Jurkat, Clone E6-1 (cell line): Measurements from ENCODE around the gene C19orf44.
"Not testable (repeated sequence)": the region's sequence is repeated elsewhere in the genome, so short reads cannot be mapped to it uniquely, and the experiment has no call there.

Experiments
- DNase-seq: peaks from one replicate; pipeline ENCODE4 v3.0.0-alpha.2; 2011; ENCODE audit warnings: low read depth, low spot score
- H3K4me3 ChIP-seq: 2 replicates; pipeline ENCODE4 v1.5.1; 2011; ENCODE audit warnings: mild to moderate bottlenecking, low read length, control low read depth, moderate library complexity

Gene C19orf44

DNA sequence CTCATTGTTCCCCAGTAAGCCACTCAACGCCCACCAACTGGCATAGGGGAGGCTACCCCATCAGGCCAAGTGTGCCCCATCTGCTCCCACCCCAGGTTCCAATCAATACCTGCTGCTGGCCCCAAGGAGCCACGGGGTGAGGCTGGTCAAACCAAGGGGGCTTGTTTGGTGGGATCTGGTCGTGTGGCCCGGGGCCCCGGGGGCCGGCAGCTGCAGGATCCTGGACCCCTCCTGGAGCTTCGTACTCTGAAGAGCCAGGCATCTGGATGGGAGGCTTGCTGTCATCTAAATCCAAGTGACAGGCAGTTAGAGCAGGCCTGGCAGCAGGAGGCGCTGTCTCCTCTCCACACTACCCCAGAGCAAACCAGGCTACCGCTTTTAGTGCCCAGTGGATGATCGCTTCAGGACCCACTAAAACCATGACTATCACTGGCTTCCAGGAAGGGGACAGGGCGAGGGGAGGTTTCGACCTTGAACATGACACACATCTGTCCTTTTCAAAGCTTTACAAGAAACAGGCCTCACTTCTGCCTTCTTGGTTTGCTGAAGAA, 31.9 kb downstream of the C19orf44 start:
- DNase-seq: no peak
- H3K4me3 ChIP-seq: no peak overlapping the region

DNA sequence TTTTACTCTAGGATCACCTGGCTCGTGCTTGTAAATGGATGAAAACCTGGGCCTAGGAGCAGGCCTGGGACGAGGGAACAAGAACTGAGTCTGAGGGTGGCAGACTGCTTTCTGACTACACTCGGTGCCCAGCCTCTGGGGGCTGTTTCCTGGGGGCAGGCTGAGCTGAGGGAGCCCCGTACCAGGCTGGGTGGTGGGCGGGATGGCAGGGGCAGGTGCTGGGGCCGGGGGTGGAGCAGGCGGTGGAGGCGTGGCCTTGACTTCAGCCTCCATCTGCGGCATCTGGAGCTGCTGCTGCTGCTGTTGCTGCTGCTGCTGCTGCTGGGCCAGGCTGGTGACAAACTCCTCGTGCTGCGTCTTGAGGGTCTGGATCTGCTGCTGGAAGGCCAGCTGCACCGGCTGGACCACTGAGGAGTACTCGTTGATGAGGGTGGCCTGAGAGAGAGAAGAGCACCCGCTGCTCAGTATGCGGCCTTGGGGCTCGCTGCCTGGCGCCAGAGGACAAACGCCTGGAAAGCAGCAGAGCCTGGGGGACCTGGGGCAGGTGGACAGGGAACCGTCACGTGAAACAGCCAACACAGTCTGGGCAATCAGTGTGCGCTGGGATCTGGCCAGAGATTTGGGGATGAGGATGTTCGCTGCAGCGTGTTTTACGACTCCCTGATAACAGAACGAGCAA, 33.4 kb downstream of the C19orf44 start:
- H3K4me3 ChIP-seq: no peak overlapping the region
- no peak for DNase-seq

DNA sequence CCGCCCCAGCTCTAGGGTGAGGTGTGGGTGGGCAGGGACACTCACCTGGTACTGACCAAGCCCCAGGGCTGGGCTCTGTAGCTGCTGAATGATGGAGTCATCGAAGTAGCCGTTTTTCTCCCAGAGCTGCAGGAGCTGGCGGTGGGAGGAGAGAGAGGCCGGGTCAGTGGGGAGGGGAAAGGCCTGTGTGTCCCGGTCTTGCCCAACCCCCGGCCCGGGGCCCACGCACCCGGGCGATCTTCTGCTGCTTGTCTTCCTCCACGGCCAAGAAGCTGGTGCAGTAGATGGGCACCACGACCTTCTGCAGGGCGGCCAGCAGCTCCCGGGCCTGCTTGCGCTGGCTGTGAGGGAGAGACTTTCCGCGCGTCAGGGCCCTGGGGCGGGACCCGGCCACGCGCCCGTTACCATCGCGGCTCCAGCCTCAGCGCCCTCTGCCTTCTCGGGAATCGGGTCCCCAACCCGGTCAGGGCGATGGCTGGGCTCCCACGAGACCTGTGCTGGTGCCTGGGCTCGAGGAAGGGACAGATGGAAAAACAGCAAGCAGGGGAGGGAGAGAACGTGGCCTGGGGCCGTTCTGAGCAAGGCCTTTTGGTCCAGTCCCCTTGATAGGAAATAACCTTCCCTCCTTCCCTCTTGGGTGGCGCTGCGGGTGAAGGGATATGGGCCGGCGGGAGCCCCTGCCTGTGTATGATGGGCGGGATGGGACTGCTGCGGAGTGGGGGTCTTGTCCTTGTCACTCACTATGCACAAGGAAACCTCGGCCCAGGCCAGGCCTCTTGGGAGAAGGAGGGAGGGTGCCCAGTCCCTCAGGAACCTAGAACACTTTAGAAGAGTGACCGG, 34.6 kb downstream of the C19orf44 start:
- no peak overlapping the region for H3K4me3 ChIP-seq
- DNase-seq: no peak

DNA sequence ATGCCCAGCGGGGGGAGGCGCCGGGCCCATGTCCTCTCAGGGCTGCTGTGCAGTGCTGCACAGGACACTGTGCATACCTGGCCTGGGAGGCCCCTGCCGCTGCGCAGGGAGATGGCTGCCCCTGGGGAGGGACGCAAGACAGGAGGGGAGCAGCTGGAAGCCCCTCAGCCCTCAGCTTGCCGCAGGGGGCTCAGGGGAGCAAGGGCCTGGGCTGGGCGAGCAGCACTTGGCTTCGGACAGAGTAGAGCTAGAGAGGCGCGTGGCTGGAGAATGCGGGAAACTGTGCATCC, 35.1 kb downstream of the C19orf44 start:
- no peak for DNase-seq
- no peak overlapping the region for H3K4me3 ChIP-seq

DNA sequence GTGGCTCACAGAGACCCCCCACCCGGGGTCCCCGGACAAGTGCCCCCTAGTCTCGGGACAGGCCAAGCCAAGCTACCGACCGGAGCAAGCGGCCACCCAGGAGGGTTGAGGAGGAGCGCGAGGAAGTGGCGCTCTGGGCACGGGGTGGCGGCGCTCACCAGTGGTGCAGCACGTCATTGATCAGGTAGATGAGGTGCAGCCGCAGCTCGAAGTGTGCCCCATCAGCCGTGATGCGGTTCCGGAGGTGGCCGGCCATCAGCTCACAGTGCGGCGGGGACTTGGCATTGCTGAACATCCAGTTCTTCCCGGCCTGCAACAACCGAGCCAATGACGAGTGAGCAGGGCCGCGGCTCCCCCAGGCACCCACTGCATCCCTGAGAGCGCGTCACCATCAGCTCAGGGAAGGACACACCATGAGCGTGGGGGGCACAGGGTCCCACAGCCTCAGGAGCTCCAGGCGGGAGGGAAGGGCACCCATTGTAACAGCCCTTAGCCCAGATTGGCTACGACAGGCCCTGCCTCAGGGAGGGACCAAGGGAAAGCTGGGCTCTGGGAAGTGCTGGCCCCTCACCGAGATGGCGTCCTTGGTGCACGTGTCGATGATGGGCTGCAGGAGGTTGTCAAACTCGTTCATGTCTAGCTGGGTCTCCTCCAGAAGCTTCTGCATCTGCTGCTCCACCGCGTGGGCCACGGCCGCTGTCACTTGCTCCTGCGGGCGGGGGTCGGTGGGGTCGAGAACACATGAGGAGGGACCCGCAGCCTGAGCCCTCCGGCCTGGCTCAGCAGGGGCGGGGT, 36.4 kb downstream of the C19orf44 start:
- H3K4me3 ChIP-seq: no peak overlapping the region
- DNase-seq: no peak

DNA sequence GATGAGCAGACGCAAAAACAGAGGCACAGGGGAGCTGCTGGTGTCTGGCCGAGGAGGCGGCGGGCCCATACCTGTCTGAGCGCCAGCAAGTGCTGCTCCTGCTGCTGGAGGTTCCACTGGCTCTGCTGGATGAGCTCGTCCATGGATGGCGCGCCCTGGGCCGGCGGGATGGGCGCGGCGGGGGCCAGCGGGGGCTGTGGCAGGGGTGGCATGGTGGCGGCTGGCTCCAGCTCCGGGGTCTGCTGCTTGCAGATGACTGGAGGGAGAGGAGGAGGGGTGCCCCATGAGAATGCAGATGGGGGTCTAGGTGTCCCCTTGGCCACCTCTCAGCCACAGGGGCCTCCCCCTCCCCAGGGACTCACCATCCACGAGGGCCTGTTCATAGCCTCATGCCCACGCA, 39.2 kb downstream of the C19orf44 start:
- no peak overlapping the region for H3K4me3 ChIP-seq
- DNase-seq: no peak

DNA sequence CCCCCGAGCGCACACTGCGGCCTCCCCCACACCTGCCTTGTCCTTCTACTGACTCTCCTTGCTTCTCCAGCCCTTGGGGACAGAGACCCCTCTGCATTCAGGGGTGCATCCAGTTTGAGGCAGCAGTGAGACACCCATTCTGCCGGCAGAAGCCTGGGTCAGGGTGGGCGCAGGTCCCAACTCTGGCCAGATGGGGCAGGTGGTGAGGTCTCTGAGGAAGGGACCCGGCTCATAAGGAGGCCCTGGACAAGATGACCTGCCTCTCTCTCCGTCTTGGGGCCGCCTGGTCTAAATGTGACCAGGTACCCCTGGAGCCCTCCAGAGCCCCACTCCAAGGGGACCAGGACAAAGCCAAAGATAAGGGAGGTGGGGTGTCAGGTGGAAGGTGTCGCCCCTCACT, 39.9 kb downstream of the C19orf44 start:
- DNase-seq: no peak
- H3K4me3 ChIP-seq: no peak overlapping the region

DNA sequence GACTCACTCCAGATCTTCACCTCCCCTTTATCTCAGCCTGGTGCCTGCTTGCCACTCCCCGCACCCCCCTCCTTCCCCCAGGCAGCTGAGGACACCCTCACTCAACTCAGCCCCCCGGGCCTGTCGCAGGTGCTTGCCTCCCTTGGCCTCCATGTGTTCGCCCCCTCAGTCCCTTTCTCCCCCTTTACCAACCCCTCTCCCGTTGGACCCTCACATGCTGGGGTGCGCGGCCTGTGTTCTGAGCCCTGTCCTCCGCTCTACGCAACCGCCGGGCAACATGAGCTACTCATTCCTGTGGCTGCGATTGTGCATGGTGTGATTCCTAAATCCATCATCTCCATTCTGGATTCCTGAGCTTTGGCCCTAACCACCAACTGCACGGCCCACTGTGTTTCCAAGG, 40.9 kb downstream of the C19orf44 start:
- no peak overlapping the region for H3K4me3 ChIP-seq
- no peak for DNase-seq

DNA sequence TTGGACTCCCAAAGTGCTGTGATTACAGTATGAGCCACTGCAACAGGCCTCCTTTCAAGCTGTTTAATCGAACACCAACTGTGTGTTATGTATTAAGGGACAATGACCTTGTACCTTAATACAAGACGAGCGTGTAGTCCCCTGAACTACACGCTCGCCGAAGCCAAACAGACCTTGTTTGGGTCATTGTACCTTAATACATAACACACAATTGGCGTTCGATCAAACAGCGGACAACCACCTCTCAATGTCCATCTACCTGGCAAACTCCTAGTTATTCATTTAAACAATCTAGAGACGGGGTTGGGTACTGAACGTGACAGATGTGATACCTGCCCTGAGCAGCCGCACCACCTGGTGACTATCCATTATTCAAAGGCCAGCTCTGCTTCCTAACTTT, 44.8 kb downstream of the C19orf44 start:
- DNase-seq: no peak
- peak overlapping the region; percentile 92 for H3K4me3 ChIP-seq

DNA sequence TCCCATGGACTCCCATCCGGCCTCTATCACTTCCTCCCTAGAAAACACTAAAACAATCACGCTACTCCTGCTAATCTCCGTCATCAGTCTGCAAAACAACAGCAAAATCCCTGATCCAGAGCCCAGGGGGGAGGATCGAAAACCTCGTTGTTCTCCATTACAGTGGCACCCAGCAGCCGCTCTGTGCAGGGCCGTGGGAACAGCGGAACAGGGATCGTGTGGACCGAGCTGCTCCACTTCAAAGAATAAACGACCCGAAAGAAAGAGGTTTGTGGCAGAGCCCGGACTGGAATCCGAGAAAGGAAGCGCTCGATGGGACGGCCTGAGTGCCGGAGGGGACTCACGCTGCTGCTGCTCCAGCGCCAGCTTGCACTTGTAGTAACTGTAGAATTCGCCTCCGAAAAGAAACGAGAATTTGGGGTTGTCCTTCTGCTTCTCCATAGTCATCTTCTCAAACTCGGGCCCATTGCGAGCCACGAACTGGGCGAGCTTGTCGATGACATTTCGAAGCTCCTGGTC, 45.4 kb downstream of the C19orf44 start:
- DNase-seq: no peak

DNA sequence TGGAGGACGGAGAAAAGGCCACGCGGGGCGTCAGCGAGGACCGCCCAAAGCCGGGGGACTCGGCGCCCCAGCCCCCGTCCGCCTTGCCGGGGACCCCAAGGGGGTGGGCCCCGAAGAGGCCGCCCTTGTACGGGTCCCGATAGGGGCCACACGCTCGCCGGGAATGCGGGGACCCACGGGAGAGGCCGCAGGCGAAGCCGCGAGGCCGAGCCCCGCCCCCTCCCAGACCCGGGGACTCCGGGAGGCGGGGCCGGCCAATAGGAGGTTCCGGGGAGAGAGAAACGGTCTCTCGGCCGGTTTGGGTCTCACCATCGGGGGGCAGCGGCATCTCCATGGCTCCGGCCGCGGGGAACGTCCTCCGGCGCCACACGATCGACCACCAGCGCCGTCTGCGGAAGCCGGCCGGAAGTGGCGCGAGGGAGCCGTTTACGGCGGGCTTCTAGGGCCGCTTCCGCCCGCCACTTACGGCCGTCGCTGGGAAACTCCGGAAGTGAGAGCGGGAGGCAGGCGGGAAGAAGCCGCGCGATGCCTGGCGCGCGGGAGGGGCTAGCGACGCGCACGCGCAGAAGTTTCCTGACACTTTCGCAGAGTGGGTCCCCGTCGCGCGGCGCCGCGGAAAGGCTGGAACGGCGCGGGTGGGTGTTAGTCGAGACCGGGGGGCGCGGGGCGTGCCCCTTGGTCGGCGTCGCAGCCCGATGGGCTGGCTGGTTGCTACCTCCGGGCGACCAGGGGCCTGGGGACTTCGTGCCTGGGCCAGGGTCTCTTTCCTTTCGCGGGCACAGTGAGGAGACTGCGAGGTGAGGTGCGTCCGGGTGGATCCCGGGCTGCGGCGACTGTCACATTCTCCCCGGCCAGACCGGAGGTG, 46.1 kb downstream of the C19orf44 start, which contains the start of gene CHERP:
CHERP (minus strand) TSS at position 393 of the 865 bp plus-strand sequence; CDS start at position 334, 59 bp downstream.
- peak; percentile 88 for DNase-seq
- H3K4me3 ChIP-seq: peak within 1 kb of the TSS; percentile 92

More for the DNA sequence above, 45.4 kb downstream of the C19orf44 start:
- peak overlapping the region; percentile 92 for H3K4me3 ChIP-seq

DNA sequence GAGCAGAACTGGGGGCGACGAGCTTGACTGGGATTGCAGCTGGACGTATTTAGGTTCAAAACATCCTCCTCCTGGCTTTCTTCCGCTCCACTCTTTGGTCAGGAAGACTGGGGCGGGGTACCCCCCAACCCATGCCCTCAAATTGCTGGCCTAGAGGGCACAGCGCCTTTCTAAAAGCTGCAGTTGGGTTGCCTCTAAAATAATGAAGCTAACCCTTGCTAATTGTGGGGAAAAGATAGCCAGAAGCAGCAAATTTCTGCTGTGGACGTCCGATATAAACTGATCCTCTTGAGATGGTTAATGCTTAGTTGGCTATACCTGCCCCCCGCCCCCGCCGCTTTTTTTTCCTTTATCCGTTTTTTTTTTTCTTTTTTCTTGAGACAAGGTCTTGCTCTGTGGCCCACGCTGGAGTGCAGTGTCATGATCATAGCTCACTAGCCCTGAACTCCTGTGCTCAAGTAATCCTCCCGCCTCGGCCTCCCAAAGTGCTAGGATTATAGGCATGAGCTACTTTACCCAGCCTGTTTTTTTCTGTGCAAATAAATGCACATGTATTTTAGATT, 46.8 kb downstream of the C19orf44 start:
- no peak for DNase-seq
- peak overlapping the region; percentile 92 for H3K4me3 ChIP-seq

DNA sequence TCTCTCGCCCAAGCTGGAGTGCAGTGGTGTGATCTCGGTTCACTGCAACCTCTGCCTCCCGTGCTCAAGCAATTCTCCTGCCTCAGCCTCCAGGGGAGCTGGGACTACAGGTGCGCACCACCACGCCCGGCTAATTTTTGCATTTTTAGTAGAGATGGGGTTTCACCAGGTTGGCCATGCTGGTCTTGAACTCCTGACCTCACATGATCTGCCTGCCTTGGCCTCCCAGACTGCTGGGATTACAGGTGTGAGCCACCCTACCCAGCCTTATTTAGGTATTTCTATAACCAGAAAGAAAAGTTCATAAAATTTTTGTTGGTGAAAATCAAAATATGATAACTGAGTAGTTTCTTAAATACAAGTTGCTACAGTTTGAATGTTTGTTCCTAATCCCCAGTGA, 47.5 kb downstream of the C19orf44 start:
- DNase-seq: not testable (repeated sequence)
- peak overlapping the region; percentile 92 for H3K4me3 ChIP-seq

DNA sequence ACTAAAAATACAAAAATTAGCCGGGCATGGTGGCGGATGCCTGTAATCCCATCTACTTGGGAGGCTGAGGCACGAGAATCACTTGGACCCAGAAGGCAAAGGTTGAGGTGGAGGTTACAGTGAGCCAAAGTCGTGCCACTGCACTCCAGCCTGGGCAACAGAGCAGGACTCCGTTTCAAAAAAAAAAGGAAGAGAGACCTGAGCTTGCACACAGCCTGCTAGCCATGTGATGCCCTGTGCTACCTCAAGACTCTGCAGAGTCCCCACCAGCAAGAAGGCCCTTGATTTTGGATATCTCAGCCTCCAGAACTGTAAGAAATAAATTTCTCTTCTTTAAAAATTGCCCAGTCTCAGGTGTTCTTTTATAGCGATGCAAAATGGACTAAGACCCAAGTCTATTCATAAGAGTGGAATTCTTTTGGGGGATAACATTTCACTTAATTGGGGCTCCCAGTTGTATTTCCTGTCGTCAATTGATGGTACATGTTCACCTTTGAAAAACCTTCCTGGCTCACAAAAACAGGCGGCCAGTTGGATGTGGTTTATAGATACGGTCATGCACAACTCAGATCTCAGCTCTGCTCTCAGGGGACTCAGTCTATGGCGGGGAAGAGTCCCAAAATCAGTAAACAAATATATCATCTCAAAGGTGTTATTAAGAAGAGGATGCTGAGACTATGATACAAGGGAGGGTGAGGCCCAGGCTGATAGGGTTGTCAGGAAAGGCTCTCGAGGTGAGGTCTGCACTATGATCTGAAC, 48.5 kb downstream of the C19orf44 start:
- DNase-seq: no peak
- H3K4me3 ChIP-seq: no peak overlapping the region

DNA sequence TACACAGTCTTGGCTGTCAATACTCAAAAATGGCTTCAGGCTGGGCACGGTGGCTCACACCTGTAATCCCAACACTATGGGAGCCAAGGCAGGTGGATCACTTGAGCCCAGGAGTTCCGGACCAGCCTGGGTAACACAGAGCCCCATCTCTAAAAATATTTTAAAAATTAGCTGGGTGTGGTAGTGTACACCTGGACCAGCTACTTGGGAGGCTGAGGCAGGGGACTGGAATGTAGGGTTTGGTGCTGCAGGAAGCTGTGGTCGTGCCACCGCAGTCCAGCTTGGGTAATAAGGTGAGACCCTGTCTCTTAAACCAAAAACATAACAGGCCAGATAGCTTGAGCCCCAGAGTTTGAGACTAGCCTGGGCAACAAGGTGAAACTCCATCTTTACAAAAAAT, 52.8 kb downstream of the C19orf44 start:
- H3K4me3 ChIP-seq: no peak overlapping the region
- no peak for DNase-seq

DNA sequence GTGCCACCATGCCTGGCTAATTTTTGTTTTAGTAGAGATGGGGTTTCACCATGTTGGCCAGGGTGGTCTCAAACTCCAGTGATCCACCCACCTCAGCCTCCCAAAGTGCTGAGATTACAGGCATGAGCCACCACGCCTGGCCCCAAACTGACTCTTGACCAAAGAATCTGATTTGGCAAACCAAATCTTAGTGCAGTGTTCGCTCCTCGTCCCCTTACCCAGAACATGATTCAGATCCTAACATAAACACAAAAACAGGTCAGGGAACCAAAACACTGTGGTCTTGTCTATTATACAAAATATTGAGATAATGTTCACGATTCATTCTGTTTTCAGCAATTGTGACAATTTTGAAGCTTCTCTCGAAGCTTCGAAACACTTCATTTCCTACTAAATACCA, 55.7 kb downstream of the C19orf44 start:
- not testable (repeated sequence) for H3K4me3 ChIP-seq, DNase-seq

DNA sequence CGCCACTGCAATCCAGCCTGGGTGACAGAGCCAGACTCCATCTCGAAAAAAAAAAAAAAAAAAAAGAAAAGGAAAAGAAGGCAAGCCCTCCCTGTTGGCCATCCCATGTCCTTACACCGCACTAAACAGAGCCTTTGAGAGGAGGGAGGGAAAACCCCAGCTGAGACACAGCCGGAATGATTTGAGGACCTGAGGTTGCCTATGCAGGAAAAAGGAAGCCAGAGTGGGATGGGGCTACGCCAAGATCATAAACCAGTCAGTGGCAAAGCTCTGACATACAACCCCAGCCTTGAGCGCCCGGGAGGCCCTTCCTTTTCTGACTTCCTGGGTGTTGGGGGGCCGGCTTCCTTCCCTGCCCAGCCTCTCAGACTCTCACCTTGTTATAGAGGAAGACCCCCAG, 58.6 kb downstream of the C19orf44 start:
- no peak overlapping the region for H3K4me3 ChIP-seq
- DNase-seq: no peak
